NK-92 (cell line): Measurements from ENCODE around the gene AMACR.

Experiments
- DNase-seq: peaks from one replicate; lab custom pipeline; 2025; ENCODE audit not compliant: unreplicated experiment; lab: John Stamatoyannopoulos, UW

The AMACR gene

GRCh38 chr5:34008802-34009201 is 952 bp upstream of the AMACR start:
- DNase-seq: no peak

- DNase-seq: no peak
These were observed 639 bp downstream of the AMACR start for GRCh38 chr5:34007201-34007620.

- DNase-seq: no peak
These were observed 2.2 kb downstream of the AMACR start for GRCh38 chr5:34005681-34006080.

- DNase-seq: no peak
These were observed 2.6 kb downstream of the AMACR start for GRCh38 chr5:34005211-34005610.

GRCh38 chr5:34003941-34004340 is 3.9 kb downstream of the AMACR start:
- DNase-seq: no peak

GRCh38 chr5:34002629-34003328 is 5.1 kb downstream of the AMACR start:
- no peak for DNase-seq

- DNase-seq: no peak
These were observed 6.5 kb downstream of the AMACR start for GRCh38 chr5:34001241-34001841.

GRCh38 chr5:33999978-34000377 is 7.9 kb downstream of the AMACR start:
- no peak for DNase-seq

- no peak for DNase-seq
These were observed 10.4 kb downstream of the AMACR start for GRCh38 chr5:33997331-33997983.

GRCh38 chr5:33995865-33996264 is 12.0 kb downstream of the AMACR start:
- no peak for DNase-seq

GRCh38 chr5:33994845-33995244 is 13.0 kb downstream of the AMACR start:
- DNase-seq: no peak

GRCh38 chr5:33992864-33993263 is 15.0 kb downstream of the AMACR start:
- DNase-seq: no peak

GRCh38 chr5:33985447-33985846 is 22.4 kb downstream of the AMACR start:
- DNase-seq: no peak

- DNase-seq: no peak
These were observed 23.2 kb downstream of the AMACR start, which contains the start of gene SLC45A2 for GRCh38 chr5:33984671-33985124. Gene SLC45A2, minus strand, starts transcription at chr5:33984693. Its CDS starts 110 bp downstream, at chr5:33984583.

GRCh38 chr5:33984178-33984577 is 23.7 kb downstream of the AMACR start:
- no peak for DNase-seq

- DNase-seq: no peak
These were observed 26.3 kb downstream of the AMACR start for GRCh38 chr5:33981408-33982162.

- no peak for DNase-seq
These were observed 27.8 kb downstream of the AMACR start for GRCh38 chr5:33980030-33980429.

GRCh38 chr5:33978306-33978705 is 29.5 kb downstream of the AMACR start:
- DNase-seq: no peak

- DNase-seq: no peak
These were observed 31.5 kb downstream of the AMACR start for GRCh38 chr5:33976307-33976706.

GRCh38 chr5:33975852-33976251 is 32.0 kb downstream of the AMACR start:
- DNase-seq: no peak

GRCh38 chr5:33973271-33973670 is 34.6 kb downstream of the AMACR start:
- DNase-seq: no peak
